ENCODE data around the gene MXD3.

Gene MXD3

GRCh38 chr5:177303121-177303924 is 8.4 kb downstream of the MXD3 start, which contains the start of the genes PRELID1 and RAB24:
Gene PRELID1, plus strand, starts transcription at chr5:177303799. Its CDS starts 187 bp downstream, at chr5:177303986.
Gene RAB24, minus strand, starts transcription at chr5:177303719. Its CDS starts 431 bp downstream, at chr5:177303288.
- DNase-seq (ENCODE audit: low spot score), result peak; percentile 97

- DNase-seq (ENCODE audit: low spot score), result no peak
Measured at GRCh38 chr5:177302354-177303110, 9.2 kb downstream of the MXD3 start.

- no peak for DNase-seq (ENCODE audit: low spot score)
Measured at GRCh38 chr5:177301503-177302165, 10.1 kb downstream of the MXD3 start.

- DNase-seq (ENCODE audit: low spot score), result no peak
Measured at GRCh38 chr5:177300951-177301350, 10.7 kb downstream of the MXD3 start.

- peak; percentile 44 for DNase-seq (ENCODE audit: low spot score)
Measured at GRCh38 chr5:177300236-177300880, 11.3 kb downstream of the MXD3 start.

- no peak for DNase-seq (ENCODE audit: low spot score)
Measured at GRCh38 chr5:177299697-177300096, 12.0 kb downstream of the MXD3 start.

GRCh38 chr5:177297922-177298321 is 13.8 kb downstream of the MXD3 start:
- DNase-seq (ENCODE audit: low spot score), result no peak

- no peak for DNase-seq (ENCODE audit: low spot score)
Measured at GRCh38 chr5:177296581-177296980, 15.1 kb downstream of the MXD3 start.

GRCh38 chr5:177295924-177296323 is 15.8 kb downstream of the MXD3 start:
- DNase-seq (ENCODE audit: low spot score), result no peak

- no peak for DNase-seq (ENCODE audit: low spot score)
Measured at GRCh38 chr5:177294632-177295031, 17.1 kb downstream of the MXD3 start.

GRCh38 chr5:177293819-177294581 is 17.7 kb downstream of the MXD3 start:
- no peak for DNase-seq (ENCODE audit: low spot score)

- no peak for DNase-seq (ENCODE audit: low spot score)
Measured at GRCh38 chr5:177291735-177292134, 20.0 kb downstream of the MXD3 start.

- no peak for DNase-seq (ENCODE audit: low spot score)
Measured at GRCh38 chr5:177290816-177291596, 20.7 kb downstream of the MXD3 start.

GRCh38 chr5:177288191-177288590 is 23.5 kb downstream of the MXD3 start:
- no peak for DNase-seq (ENCODE audit: low spot score)

GRCh38 chr5:177276886-177277285 is 34.8 kb downstream of the MXD3 start:
- no peak for DNase-seq (ENCODE audit: low spot score)

GRCh38 chr5:177275883-177276282 is 35.8 kb downstream of the MXD3 start:
- no peak for DNase-seq (ENCODE audit: low spot score)

GRCh38 chr5:177271113-177271512 is 40.6 kb downstream of the MXD3 start:
- DNase-seq (ENCODE audit: low spot score), result no peak

GRCh38 chr5:177270653-177271052 is 41.0 kb downstream of the MXD3 start:
- DNase-seq (ENCODE audit: low spot score), result no peak

GRCh38 chr5:177269976-177270375 is 41.7 kb downstream of the MXD3 start:
- no peak for DNase-seq (ENCODE audit: low spot score)

GRCh38 chr5:177269232-177269895 is 42.3 kb downstream of the MXD3 start:
- no peak for DNase-seq (ENCODE audit: low spot score)

All from iPS-NIHi11 (cell line).